C4-2B (cell line): Measurements from ENCODE around the gene TM4SF18.

Source experiments
- ZFX ChIP-seq: fragments of 450-650 bp; IDR thresholded peaks from 2 replicates; pipeline ENCODE4 v1.6.1; 2017
- TF ChIP-seq, protein P1 (sequence below): fragments of 450-650 bp; conservative IDR thresholded peaks from 2 replicates; pipeline ENCODE4 v1.5.1; 2017; ENCODE audit warnings: mild to moderate bottlenecking

- TF ChIP-seq, protein P1, sequence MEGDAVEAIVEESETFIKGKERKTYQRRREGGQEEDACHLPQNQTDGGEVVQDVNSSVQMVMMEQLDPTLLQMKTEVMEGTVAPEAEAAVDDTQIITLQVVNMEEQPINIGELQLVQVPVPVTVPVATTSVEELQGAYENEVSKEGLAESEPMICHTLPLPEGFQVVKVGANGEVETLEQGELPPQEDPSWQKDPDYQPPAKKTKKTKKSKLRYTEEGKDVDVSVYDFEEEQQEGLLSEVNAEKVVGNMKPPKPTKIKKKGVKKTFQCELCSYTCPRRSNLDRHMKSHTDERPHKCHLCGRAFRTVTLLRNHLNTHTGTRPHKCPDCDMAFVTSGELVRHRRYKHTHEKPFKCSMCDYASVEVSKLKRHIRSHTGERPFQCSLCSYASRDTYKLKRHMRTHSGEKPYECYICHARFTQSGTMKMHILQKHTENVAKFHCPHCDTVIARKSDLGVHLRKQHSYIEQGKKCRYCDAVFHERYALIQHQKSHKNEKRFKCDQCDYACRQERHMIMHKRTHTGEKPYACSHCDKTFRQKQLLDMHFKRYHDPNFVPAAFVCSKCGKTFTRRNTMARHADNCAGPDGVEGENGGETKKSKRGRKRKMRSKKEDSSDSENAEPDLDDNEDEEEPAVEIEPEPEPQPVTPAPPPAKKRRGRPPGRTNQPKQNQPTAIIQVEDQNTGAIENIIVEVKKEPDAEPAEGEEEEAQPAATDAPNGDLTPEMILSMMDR: no peak
- no peak for TF ChIP-seq ZFX
Measured at GRCh38 chr3:149373235-149374125, 40.0 kb upstream of the TM4SF18 start.
